Measurements from ENCODE around the gene SERINC4.

SERINC4 gene

DNA sequence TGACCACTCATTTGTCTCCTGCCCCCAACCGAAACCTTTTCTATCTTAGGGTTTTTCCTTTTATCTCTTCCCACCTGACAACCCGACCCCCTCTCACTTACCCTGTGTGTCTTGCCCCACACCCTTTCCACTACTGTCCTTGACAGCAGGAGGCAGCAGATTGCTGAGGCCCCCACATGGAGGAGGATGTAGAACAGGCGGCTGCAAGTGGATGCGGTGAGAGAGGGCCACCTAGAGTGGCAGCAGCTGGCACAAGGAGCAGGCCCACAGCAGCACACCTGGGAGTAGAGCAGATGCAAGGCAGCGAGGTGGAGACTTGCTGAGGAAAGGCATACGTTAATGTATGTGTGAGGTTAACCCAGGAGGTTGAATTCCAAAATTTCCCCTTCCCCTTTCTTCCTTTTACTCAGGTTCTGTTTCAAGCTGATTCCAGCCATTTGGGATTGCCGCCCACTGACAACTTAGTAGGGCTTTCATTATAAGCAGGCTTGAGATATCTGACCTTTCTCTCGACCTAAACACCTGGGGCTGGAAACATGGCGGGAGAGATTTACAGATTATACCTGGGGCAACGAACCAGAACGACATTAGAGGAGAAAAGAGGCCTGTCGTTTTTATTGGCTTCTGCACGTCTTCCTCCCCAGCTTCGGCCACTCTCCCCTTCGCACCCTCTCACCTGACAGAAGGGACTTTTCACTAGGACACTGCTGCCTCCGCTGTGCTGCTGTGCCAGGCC is 643 bp downstream of the SERINC4 start:
- no peak for DNase-seq (ENCODE audit: low read depth in 4 of 4, low spot score in 1 of 4)

DNA sequence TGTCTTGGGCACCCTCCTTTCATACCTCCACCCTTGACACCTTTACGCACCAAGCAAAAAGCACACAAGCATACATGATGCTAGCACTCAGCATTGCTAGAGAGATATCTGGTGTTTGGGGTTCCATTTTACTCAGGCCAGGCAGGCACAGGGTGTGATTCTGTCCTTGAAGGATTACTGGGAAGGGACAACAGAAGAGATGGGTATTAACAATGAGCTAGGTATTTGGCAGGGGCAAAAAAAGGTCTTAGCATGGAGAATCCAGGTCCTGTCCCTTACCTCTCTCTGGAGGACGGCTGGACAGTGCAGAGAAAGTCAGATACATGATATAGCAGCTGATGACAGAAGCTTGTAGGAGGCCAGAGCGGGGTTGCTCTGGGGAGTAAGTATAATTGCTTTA is 3.5 kb downstream of the SERINC4 start:
- DNase-seq (ENCODE audit: low read depth in 4 of 4, low spot score in 1 of 4): no peak

GRCh38 chr15:43795997-43796396 is 4.0 kb downstream of the SERINC4 start:
- no peak for DNase-seq (ENCODE audit: low read depth in 4 of 4, low spot score in 1 of 4)

DNA sequence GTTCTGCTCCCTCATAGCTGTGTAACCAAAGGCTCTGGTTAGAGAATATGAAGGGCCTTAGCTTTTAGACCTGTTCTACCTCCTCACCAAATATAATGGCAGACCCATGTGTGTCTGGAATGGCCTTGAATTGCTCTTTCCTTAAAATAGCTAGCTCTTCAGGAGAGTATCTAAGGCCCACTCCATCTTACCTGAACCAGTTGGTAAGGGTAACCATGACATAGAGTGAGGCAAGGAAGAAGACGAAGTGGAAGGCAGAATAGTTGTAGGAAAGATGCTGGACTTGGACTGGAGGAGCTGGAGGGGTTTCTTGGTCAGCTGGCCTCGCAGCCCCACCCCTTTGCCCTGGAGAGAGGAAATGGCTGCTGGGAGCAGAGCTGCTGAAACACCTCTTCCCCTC is 4.8 kb downstream of the SERINC4 start:
- DNase-seq (ENCODE audit: low read depth in 4 of 4, low spot score in 1 of 4): no peak

- DNase-seq (ENCODE audit: low read depth in 4 of 4, low spot score in 1 of 4): no peak
Measured at GRCh38 chr15:43794269-43795037, 5.6 kb downstream of the SERINC4 start.

GRCh38 chr15:43793647-43794046 is 6.4 kb downstream of the SERINC4 start:
- no peak for DNase-seq (ENCODE audit: low read depth in 4 of 4, low spot score in 1 of 4)

DNA sequence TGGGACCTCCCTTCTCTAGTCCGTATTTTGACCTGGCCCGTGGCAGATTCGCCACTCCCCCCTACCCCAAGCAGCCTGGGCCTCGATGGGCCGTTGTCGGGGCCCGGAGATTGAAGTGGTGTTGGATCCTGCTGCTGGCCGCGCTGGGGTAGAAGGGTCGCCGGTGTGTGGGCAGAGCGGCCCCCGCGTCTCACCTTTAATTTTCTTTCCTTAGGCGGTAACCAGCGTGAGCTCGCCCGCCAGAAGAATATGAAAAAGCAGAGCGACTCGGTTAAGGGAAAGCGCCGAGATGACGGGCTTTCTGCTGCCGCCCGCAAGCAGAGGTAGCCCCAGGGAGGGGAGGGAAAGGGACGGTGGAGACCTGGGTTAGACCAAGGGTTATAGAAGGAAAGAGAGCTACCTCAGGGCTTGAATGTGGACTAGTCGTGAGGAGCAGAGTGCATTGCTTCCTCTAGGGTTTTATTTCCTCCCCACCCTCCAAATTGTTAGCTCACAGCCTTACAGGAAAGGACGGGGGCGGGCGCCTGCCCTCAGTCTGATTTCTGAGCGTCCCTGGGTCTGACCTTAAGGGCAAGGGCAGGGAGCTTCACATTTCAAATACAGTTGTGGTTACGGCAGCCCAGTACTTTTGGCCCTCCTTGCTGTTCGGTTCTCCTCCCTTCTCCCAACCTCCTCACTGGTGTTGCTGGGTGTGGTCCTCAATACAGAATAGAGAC is 7.1 kb downstream of the SERINC4 start:
- no peak for DNase-seq (ENCODE audit: low read depth in 4 of 4, low spot score in 1 of 4)

GRCh38 chr15:43791993-43792760 is 7.8 kb downstream of the SERINC4 start, which contains the start of gene SERF2:
TSS of gene SERF2 (plus strand) at chr15:43792320. CDS start at chr15:43792377, 57 bp downstream.
- DNase-seq (ENCODE audit: low read depth in 4 of 4, low spot score in 1 of 4): peak; percentile 97 to 100 (median 99)

- no peak for DNase-seq (ENCODE audit: low read depth in 4 of 4, low spot score in 1 of 4)
Measured at GRCh38 chr15:43789409-43789808, 10.6 kb downstream of the SERINC4 start.

GRCh38 chr15:43779016-43779415 is 21.0 kb downstream of the SERINC4 start:
- DNase-seq (ENCODE audit: low read depth in 4 of 4, low spot score in 1 of 4): no peak

- peak; percentile 58 to 82 (median 69) for DNase-seq (ENCODE audit: low read depth in 4 of 4, low spot score in 1 of 4)
Measured at GRCh38 chr15:43777267-43777914, 22.6 kb downstream of the SERINC4 start.

- peak; percentile 38 to 73 (median 54) for DNase-seq (ENCODE audit: low read depth in 4 of 4, low spot score in 1 of 4)
Measured at GRCh38 chr15:43776718-43777266, 23.2 kb downstream of the SERINC4 start, which contains the start of gene ELL3. TSS of gene ELL3 (minus strand) at chr15:43776966. CDS start at chr15:43776901, 65 bp downstream.

DNA sequence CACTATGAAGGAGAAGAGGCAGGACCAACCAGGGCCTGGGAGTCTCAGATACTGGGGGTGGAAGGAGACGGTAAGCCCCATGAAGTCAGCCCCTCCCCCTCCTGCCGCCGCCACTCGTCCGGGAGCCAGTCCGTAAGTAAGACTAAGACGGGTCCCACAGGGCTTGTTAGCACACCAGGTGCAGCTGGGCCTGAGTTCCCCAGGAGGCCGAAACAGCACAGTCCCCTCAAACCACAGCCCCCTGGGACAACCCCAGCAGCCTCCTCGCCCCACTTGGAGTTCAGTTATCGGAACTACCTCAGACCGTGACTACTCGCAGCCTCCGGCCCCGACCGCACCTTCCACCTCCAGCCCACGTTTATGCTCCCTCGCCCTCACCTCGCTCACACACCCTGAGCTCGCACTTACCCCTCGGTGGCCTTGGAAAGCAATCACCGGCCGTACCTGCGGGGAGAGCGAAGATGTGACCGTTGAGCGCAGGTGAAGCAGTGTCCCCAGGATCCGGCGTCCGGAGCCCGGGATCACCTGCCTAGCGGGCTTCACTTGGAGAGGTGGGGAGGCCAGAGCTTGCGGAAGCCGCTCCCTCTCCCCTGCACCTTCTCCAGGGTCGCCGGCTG is 23.8 kb downstream of the SERINC4 start:
- DNase-seq (ENCODE audit: low read depth in 4 of 4, low spot score in 1 of 4): no peak

DNA sequence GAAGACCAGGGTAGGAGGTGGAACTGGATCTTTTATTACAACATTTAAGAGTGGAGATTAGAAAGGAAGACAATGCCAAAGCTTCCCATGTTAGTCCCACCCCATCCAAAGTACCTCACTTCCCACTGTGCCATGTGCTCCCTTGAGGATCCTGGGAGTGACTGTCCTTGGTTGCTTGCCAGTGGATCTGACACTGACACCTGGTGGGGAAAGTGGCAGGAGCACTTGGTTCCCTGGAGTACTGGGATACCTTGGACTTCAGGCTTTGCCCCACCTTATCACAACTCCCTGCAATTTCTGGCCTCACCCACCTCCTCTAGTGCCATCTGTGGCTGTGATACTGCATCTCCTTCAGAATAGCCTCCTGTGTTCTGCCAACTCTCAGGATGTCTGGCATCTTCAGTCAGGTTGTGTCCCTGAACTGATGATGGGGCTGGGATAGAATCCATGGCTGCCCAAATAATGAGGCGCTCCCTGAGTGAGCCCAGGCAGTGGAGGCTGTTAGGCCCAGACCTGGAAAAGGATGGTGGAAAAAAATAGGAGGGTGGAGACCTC is 24.5 kb downstream of the SERINC4 start:
- DNase-seq (ENCODE audit: low read depth in 4 of 4, low spot score in 1 of 4): no peak

DNA sequence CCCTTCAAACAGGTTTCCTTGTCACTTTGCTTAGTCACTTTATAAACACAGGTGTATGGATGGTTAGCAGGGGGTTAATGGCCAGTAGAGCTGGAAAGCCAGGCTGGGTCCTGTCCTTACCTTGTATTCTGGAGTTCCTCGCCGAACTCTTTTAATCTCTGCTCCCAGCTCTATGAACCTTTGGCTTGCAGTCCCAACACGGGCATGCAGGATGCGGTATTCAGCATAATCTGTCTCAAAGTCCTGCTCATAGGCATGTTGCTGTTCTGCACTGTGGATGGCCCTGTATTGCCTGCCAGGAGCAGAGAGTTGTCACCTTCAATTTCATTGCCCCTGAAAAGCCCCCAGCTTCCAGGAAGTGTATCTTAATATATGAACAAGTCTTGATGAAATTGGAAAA is 26.0 kb downstream of the SERINC4 start:
- DNase-seq (ENCODE audit: low read depth in 4 of 4, low spot score in 1 of 4): no peak

DNA sequence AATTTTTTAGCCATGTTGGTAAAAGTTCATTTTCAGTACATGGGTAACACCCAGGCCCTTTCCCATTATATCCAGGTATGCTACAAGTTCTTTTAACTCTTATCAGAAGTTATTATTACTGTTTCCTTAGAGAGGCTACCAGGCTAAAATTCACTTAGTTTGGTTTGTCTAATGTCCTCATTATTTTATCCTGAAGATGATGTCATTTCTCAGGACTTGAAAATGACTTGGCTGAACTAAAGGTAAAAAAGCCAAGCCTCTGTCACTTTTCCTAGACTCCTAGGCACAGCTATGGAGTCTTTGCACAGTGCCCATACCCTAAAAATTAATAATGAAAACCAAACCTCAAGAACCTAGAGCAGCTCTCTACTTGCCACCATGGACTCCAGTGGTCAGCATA is 27.4 kb downstream of the SERINC4 start:
- DNase-seq (ENCODE audit: low read depth in 4 of 4, low spot score in 1 of 4): no peak

GRCh38 chr15:43771816-43772215 is 28.2 kb downstream of the SERINC4 start:
- no peak for DNase-seq (ENCODE audit: low read depth in 4 of 4, low spot score in 1 of 4)

DNA sequence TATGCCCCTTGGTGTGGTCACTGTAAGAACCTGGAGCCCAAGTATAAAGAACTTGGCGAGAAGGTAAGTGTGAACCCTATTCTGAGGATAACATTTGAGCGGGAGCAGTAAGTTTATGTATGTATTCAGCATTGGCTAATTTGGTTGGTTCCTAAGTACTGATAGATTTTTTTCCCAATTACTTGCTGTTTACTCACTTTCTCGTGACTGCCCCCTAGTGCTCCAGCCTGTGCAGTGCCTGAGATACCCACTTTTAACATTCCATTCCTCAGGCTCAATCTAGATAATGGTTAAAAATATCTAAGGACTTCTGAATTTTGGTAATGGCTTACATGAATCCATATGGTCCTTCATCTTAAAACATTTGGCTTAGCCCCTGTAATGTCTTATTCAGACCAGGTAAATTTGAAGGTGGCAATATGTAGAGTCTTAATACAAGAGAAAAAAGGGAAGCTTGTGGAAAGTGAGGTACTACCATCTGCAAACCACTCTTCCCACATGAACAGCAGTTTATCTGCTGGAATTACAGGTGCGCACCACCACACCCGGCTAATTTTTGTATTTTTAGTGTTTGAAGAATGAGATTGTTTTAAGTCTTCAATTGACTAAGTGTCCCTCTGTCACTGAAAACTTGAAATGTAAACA is 30.3 kb downstream of the SERINC4 start:
- DNase-seq (ENCODE audit: low read depth in 4 of 4, low spot score in 1 of 4): peak in 2 of 4 experiments; percentile 41 to 54
